ENCODE data around the gene GPLD1.

GPLD1 gene

DNA sequence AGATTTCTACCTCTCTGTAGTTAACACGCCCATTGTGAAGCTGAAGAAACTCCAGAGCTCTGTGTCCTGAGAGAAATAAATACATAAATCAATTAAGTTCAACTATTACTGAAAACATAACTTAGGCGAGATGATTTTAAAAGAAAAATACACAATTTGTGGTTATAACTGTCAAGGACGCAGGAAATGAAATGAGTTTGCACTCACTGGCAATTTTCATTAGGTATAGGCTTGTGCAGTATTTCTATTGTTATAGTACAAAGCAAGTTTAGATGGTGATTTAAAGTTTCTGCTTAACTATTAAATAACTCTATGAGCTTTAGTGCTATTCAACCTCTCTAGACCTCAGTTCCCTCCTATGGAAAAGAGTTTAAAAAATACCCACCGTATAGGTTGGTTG lies 3.3 kb downstream of the GPLD1 start:
- no peak overlapping the region for H4K8ac ChIP-seq (ENCODE audit: low read depth, low read length)
- no peak overlapping the region for H2BK12ac ChIP-seq (ENCODE audit: low read length)
- no peak overlapping the region for H3K4me3 ChIP-seq (ENCODE audit: low read length in 2 of 2)
- H3K23ac ChIP-seq (ENCODE audit: low read depth, low read length, poor library complexity), result no peak overlapping the region
- DNase-seq (ENCODE audit: low spot score), result no peak
- no peaks in the 10 kb centered on the region for H3K4me1 ChIP-seq (ENCODE audit: control insufficient read depth in 2 of 2, insufficient read depth in 1 of 2, low read depth in 1 of 2, low read length in 2 of 2)
- H2BK15ac ChIP-seq (ENCODE audit: low read length), result no peak overlapping the region
- no peak overlapping the region for H2BK5ac ChIP-seq (ENCODE audit: low read length)
- H3K27me3 ChIP-seq (ENCODE audit: control insufficient read depth in 3 of 3, insufficient read depth in 3 of 3, low read depth in 1 of 3, low read length in 3 of 3), result no peaks in the 10 kb centered on the region
- WGBS, 2 donors (ENCODE audit: extremely low coverage in 2 of 2, insufficient read length in 2 of 2, insufficient replicate concordance in 1 of 2), result no CpG with 5 or more reads among the region's 4 CpGs
- H3K27ac ChIP-seq (replicated peaks; ENCODE audit: low read length), result no peak overlapping the region
- no peak overlapping the region for H3K4me2 ChIP-seq (ENCODE audit: insufficient read depth, low read length, poor library complexity, severe bottlenecking)
- no peak overlapping the region for H3K18ac ChIP-seq (ENCODE audit: low read length)
- H3K4ac ChIP-seq (ENCODE audit: low read length), result no peak overlapping the region
- no peak overlapping the region for H2AK5ac ChIP-seq (ENCODE audit: low read depth, low read length)
- H3K14ac ChIP-seq (ENCODE audit: low read length), result no peak overlapping the region
- H4K91ac ChIP-seq (ENCODE audit: low read depth, low read length, poor library complexity), result no peak overlapping the region
- no peaks in the 10 kb centered on the region for H3K79me1 ChIP-seq (ENCODE audit: low read depth, low read length)
- no peak overlapping the region for H2AFZ ChIP-seq (ENCODE audit: low read length)
- H3K36me3 ChIP-seq (replicated peaks in 1 of 2; ENCODE audit: control insufficient read depth in 2 of 2, insufficient read depth in 2 of 2, low read length in 2 of 2), result peaks cover 0 to 6% of the 10 kb centered on the region in 2 donors
- H2BK120ac ChIP-seq (ENCODE audit: low read depth, low read length), result no peak overlapping the region
- peaks cover 0 to 1% of the 10 kb centered on the region in 2 donors for H3K9me3 ChIP-seq (replicated peaks in 1 of 2; ENCODE audit: control insufficient read depth in 2 of 2, insufficient read depth in 1 of 2, low read depth in 1 of 2, low read length in 2 of 2)
- H3K9ac ChIP-seq (ENCODE audit: low read depth, low read length, poor library complexity), result no peak overlapping the region

DNA sequence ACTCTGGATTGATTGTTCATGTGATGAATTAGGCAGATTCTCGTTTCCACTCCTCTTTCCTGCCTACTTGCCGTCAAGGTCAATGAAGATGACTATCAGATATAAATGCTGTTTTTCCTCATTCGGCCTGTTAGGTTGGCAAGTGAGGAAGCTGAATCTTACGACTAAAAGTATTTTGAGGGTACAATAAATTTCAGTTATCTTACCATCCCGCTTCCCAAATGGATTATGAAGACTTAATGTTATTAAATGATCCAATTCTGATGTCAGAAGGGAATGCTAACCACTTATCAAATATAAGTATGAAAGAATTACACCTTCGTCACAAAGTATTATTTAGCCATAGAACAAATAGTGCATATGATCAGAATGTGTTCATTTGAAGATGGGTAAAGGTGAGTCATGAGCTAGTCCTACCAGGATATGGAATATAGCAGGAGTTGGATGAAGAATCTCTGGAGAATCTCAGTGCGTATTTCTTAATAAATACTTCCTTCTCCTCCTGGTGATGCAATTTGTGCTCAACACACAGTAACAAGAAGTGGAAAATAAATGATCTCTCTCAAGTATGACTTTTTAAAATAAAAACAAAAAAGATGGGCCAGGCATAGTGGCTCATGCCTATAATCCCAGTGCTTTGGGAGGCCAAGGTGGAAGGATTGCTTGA lies 4.6 kb downstream of the GPLD1 start:
- no peak overlapping the region for H2AK5ac ChIP-seq (ENCODE audit: low read depth, low read length)
- H3K23ac ChIP-seq (ENCODE audit: low read depth, low read length, poor library complexity), result no peak overlapping the region
- H3K14ac ChIP-seq (ENCODE audit: low read length), result no peak overlapping the region
- no peak overlapping the region for H3K4me2 ChIP-seq (ENCODE audit: insufficient read depth, low read length, poor library complexity, severe bottlenecking)
- H3K79me1 ChIP-seq (ENCODE audit: low read depth, low read length), result no peaks in the 10 kb centered on the region
- no peak overlapping the region for H4K91ac ChIP-seq (ENCODE audit: low read depth, low read length, poor library complexity)
- H4K8ac ChIP-seq (ENCODE audit: low read depth, low read length), result no peak overlapping the region
- H3K18ac ChIP-seq (ENCODE audit: low read length), result no peak overlapping the region
- H3K9ac ChIP-seq (ENCODE audit: low read depth, low read length, poor library complexity), result no peak overlapping the region
- no peak overlapping the region for H2BK5ac ChIP-seq (ENCODE audit: low read length)
- H3K4ac ChIP-seq (ENCODE audit: low read length), result no peak overlapping the region
- DNase-seq (ENCODE audit: low spot score), result no peak
- no peak overlapping the region for H2AFZ ChIP-seq (ENCODE audit: low read length)
- no peak overlapping the region for H3K27ac ChIP-seq (replicated peaks; ENCODE audit: low read length)
- H3K9me3 ChIP-seq (replicated peaks in 1 of 2; ENCODE audit: control insufficient read depth in 2 of 2, insufficient read depth in 1 of 2, low read depth in 1 of 2, low read length in 2 of 2), result peaks cover 0 to 1% of the 10 kb centered on the region in 2 donors
- no CpG with 5 or more reads among the region's 7 CpGs for WGBS, 2 donors (ENCODE audit: extremely low coverage in 2 of 2, insufficient read length in 2 of 2, insufficient replicate concordance in 1 of 2)
- H2BK12ac ChIP-seq (ENCODE audit: low read length), result no peak overlapping the region
- no peak overlapping the region for H3K4me3 ChIP-seq (ENCODE audit: low read length in 2 of 2)
- H3K36me3 ChIP-seq (replicated peaks in 1 of 2; ENCODE audit: control insufficient read depth in 2 of 2, insufficient read depth in 2 of 2, low read length in 2 of 2), result peaks cover 2 to 6% of the 10 kb centered on the region in 2 donors
- H2BK120ac ChIP-seq (ENCODE audit: low read depth, low read length), result no peak overlapping the region
- no peak overlapping the region for H2BK15ac ChIP-seq (ENCODE audit: low read length)
- no peaks in the 10 kb centered on the region for H3K27me3 ChIP-seq (ENCODE audit: control insufficient read depth in 3 of 3, insufficient read depth in 3 of 3, low read depth in 1 of 3, low read length in 3 of 3)
- no peaks in the 10 kb centered on the region for H3K4me1 ChIP-seq (ENCODE audit: control insufficient read depth in 2 of 2, insufficient read depth in 1 of 2, low read depth in 1 of 2, low read length in 2 of 2)

DNA sequence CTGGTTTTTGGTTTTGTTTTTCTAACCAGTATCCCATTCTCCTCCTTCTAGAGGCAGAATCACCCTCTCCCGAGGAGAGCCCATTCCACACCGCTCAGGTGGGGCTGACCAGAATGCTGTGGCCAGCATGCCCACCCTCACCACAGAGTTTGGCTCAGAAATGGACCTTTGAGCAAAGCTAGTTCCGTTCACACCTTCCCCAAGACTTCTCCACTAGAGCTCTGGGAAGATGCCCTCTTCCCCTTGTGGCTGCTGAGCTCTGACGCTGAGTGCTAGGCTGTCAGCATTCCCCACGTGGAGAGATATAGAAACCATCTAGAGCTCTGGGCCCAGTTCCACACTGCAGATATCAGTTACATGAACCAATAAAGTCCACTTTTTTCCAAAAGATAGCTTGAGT lies 7.9 kb downstream of the GPLD1 start:
- H2BK15ac ChIP-seq (ENCODE audit: low read length), result no peak overlapping the region
- WGBS, 2 donors (ENCODE audit: extremely low coverage in 2 of 2, insufficient read length in 2 of 2, insufficient replicate concordance in 1 of 2), result no CpG with 5 or more reads among the region's 5 CpGs
- DNase-seq (ENCODE audit: low spot score), result no peak

DNA sequence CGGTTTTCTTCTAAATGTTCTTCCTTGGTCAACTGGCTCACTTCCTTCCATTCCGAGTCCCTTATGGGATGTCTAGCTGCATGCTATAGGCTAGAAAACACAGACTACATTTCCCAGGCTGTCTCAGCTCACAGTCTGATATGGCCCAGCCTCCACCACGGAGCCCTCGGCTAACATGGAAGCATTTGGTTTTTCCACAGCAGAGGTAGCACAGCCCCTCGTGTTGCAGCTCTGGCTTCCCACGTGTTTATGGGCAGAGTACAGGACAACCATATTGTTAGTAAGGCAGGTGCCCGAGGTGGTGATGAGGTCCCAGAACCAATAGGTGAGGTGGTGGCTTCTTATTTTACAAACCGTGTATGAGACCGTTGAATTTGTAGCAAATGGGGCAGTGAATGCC lies 8.7 kb downstream of the GPLD1 start:
- Histone ChIP-seq H3K4me2 (ENCODE audit: insufficient read depth, low read length, poor library complexity, severe bottlenecking) (no peak overlapping the region), H3K4me3 (ENCODE audit: low read length in 2 of 2) (no peak overlapping the region), H3K18ac (ENCODE audit: low read length) (no peak overlapping the region), H2BK15ac (ENCODE audit: low read length) (no peak overlapping the region), H3K9ac (ENCODE audit: low read depth, low read length, poor library complexity) (no peak overlapping the region), H2BK120ac (ENCODE audit: low read depth, low read length) (no peak overlapping the region), H2AK5ac (ENCODE audit: low read depth, low read length) (no peak overlapping the region), H3K36me3 (replicated peaks in 1 of 2; ENCODE audit: control insufficient read depth in 2 of 2, insufficient read depth in 2 of 2, low read length in 2 of 2) (peaks cover 2 to 6% of the 10 kb centered on the region in 2 donors), H3K14ac (ENCODE audit: low read length) (no peak overlapping the region), H3K23ac (ENCODE audit: low read depth, low read length, poor library complexity) (no peak overlapping the region), H3K4ac (ENCODE audit: low read length) (no peak overlapping the region), H2BK12ac (ENCODE audit: low read length) (no peak overlapping the region), H3K79me1 (ENCODE audit: low read depth, low read length) (no peaks in the 10 kb centered on the region), H4K91ac (ENCODE audit: low read depth, low read length, poor library complexity) (no peak overlapping the region), H3K9me3 (replicated peaks in 1 of 2; ENCODE audit: control insufficient read depth in 2 of 2, insufficient read depth in 1 of 2, low read depth in 1 of 2, low read length in 2 of 2) (peaks cover 1 to 3% of the 10 kb centered on the region in 2 donors), H2BK5ac (ENCODE audit: low read length) (no peak overlapping the region), H4K8ac (ENCODE audit: low read depth, low read length) (no peak overlapping the region), H3K4me1 (ENCODE audit: control insufficient read depth in 2 of 2, insufficient read depth in 1 of 2, low read depth in 1 of 2, low read length in 2 of 2) (no peaks in the 10 kb centered on the region), H3K27me3 (ENCODE audit: control insufficient read depth in 3 of 3, insufficient read depth in 3 of 3, low read depth in 1 of 3, low read length in 3 of 3) (no peaks in the 10 kb centered on the region), H2AFZ (ENCODE audit: low read length) (no peak overlapping the region), H3K27ac (replicated peaks; ENCODE audit: low read length) (no peak overlapping the region)
- WGBS, 2 donors (ENCODE audit: extremely low coverage in 2 of 2, insufficient read length in 2 of 2, insufficient replicate concordance in 1 of 2), result no CpG with 5 or more reads among the region's 9 CpGs
- no peak for DNase-seq (ENCODE audit: low spot score)

More for the DNA sequence above, 7.9 kb downstream of the GPLD1 start:
- Histone ChIP-seq H2BK120ac (ENCODE audit: low read depth, low read length) (no peak overlapping the region), H3K18ac (ENCODE audit: low read length) (no peak overlapping the region), H2BK12ac (ENCODE audit: low read length) (no peak overlapping the region), H3K4me3 (ENCODE audit: low read length in 2 of 2) (no peak overlapping the region), H3K14ac (ENCODE audit: low read length) (no peak overlapping the region), H3K27ac (replicated peaks; ENCODE audit: low read length) (no peak overlapping the region), H3K36me3 (replicated peaks in 1 of 2; ENCODE audit: control insufficient read depth in 2 of 2, insufficient read depth in 2 of 2, low read length in 2 of 2) (peaks cover 2 to 6% of the 10 kb centered on the region in 2 donors), H2AFZ (ENCODE audit: low read length) (no peak overlapping the region), H2AK5ac (ENCODE audit: low read depth, low read length) (no peak overlapping the region), H3K23ac (ENCODE audit: low read depth, low read length, poor library complexity) (no peak overlapping the region), H3K4ac (ENCODE audit: low read length) (no peak overlapping the region), H3K4me1 (ENCODE audit: control insufficient read depth in 2 of 2, insufficient read depth in 1 of 2, low read depth in 1 of 2, low read length in 2 of 2) (no peaks in the 10 kb centered on the region), H3K9ac (ENCODE audit: low read depth, low read length, poor library complexity) (no peak overlapping the region), H3K27me3 (ENCODE audit: control insufficient read depth in 3 of 3, insufficient read depth in 3 of 3, low read depth in 1 of 3, low read length in 3 of 3) (no peaks in the 10 kb centered on the region), H3K4me2 (ENCODE audit: insufficient read depth, low read length, poor library complexity, severe bottlenecking) (no peak overlapping the region), H3K79me1 (ENCODE audit: low read depth, low read length) (no peaks in the 10 kb centered on the region), H2BK5ac (ENCODE audit: low read length) (no peak overlapping the region), H3K9me3 (replicated peaks in 1 of 2; ENCODE audit: control insufficient read depth in 2 of 2, insufficient read depth in 1 of 2, low read depth in 1 of 2, low read length in 2 of 2) (peaks cover 1 to 3% of the 10 kb centered on the region in 2 donors), H4K91ac (ENCODE audit: low read depth, low read length, poor library complexity) (no peak overlapping the region), H4K8ac (ENCODE audit: low read depth, low read length) (no peak overlapping the region)

Data from neuronal stem cell (in vitro differentiated cells).